GM23248 (cell line): ENCODE data around the gene RASEF. TPM values are rescaled to one million over a fixed set of nuclear protein-coding genes. Genes with fewer than 3 reads are reported as not detected.

Source experiments
- DNase-seq: peaks from one replicate; pipeline ENCODE4 v3.0.0-alpha.2; 2015
- H2AFZ ChIP-seq: fragments of 200-600 bp; sonication (generic); 2 replicates; pipeline ENCODE4 v1.6.1; 2016; ENCODE audit warnings: antibody characterized with exemption
- H3F3A ChIP-seq: fragments of 200-600 bp; sonication (generic); 2 replicates; pipeline ENCODE4 v1.6.1; 2016; ENCODE audit warnings: mild to moderate bottlenecking, antibody characterized with exemption, mixed run types; ENCODE audit not compliant: insufficient read depth
- H3K27ac ChIP-seq: fragments of 200-600 bp; sonication (generic); 2 replicates; pipeline ENCODE4 v1.5.1; 2016; ENCODE audit warnings: mild to moderate bottlenecking
- H3K27me3 ChIP-seq: fragments of 200-600 bp; sonication (generic); replicated peaks from 2 replicates; pipeline ENCODE4 v1.6.1; 2016; ENCODE audit warnings: mild to moderate bottlenecking; ENCODE audit not compliant: insufficient read depth
- H3K36me3 ChIP-seq: fragments of 200-600 bp; sonication (generic); 2 replicates; pipeline ENCODE4 v1.6.1; 2016; ENCODE audit warnings: low read depth, mild to moderate bottlenecking
- H3K4me1 ChIP-seq: fragments of 200-600 bp; sonication (generic); 2 replicates; pipeline ENCODE4 v1.6.1; 2016; ENCODE audit warnings: mild to moderate bottlenecking; ENCODE audit not compliant: insufficient read depth
- H3K4me2 ChIP-seq: fragments of 200-600 bp; sonication (generic); one replicate; pipeline ENCODE4 v1.6.1; 2016; ENCODE audit warnings: mild to moderate bottlenecking; ENCODE audit not compliant: unreplicated experiment
- H3K4me3 ChIP-seq: fragments of 200-600 bp; sonication (generic); 2 replicates; pipeline ENCODE4 v1.5.1; 2016; ENCODE audit warnings: mild to moderate bottlenecking
- H3K79me2 ChIP-seq: fragments of 200-600 bp; sonication (generic); 2 replicates; pipeline ENCODE4 v1.6.1; 2016; ENCODE audit warnings: mild to moderate bottlenecking; ENCODE audit not compliant: insufficient read depth
- H3K9ac ChIP-seq: fragments of 200-600 bp; sonication (generic); 2 replicates; pipeline ENCODE4 v1.6.1; 2016; ENCODE audit warnings: mild to moderate bottlenecking
- H3K9me2 ChIP-seq: fragments of 200-600 bp; sonication (generic); 2 replicates; pipeline ENCODE4 v1.6.1; 2016; ENCODE audit warnings: mixed run types, mild to moderate bottlenecking, moderate library complexity; ENCODE audit not compliant: insufficient read depth
- H3K9me3 ChIP-seq: fragments of 200-600 bp; sonication (generic); one replicate; pipeline ENCODE4 v1.6.1; 2017; ENCODE audit warnings: low read depth
- H4K20me1 ChIP-seq: fragments of 200-600 bp; sonication (generic); 2 replicates; pipeline ENCODE4 v1.6.0; 2016; ENCODE audit not compliant: insufficient read depth
- EZH2 ChIP-seq: fragments of 200-600 bp; sonication (generic); IDR thresholded peaks from 2 replicates; pipeline ENCODE4 v1.6.1; 2018; ENCODE audit warnings: antibody characterized with exemption, mild to moderate bottlenecking; ENCODE audit not compliant: insufficient read depth, poor library complexity, severe bottlenecking
- EZH2phosphoT487 ChIP-seq: fragments of 200-600 bp; sonication (generic); IDR thresholded peaks from 2 replicates; pipeline ENCODE4 v1.6.1; 2018; ENCODE audit warnings: antibody characterized with exemption, moderate library complexity, mild to moderate bottlenecking, low read depth; ENCODE audit not compliant: insufficient read depth
- WGBS, 2 experiments: methylation state at CpG; one replicate each; pipeline ENCODE4 v1.1.6; 2015 to 2017; ENCODE audit warnings: low lambda C conversion rate in 2 of 2, low coverage in 1 of 2; ENCODE audit errors: missing lambda C conversion rate in 2 of 2; 5-methylcytosine and 5-hydroxymethylcytosine counted together
- in situ Hi-C: fragments of 300-500 bp; cut with MboI; formaldehyde crosslinking; loops from 2 replicates; pipeline ENCODE4 v1.15.0; 2020
- polyA plus RNA-seq: library from polyadenylated mRNA; unstranded; fragments of >200 nt; fragmentation: Nextera tagmentation; extraction: Ambion mirVana; gene quantifications from 2 replicates; pipeline ENCODE4 v1.2.1, GENCODE V29; 2016
- total RNA-seq: library from RNA; depleted of rRNA; stranded (reverse); fragments of >200 nt; shearing (Covaris generic); gene quantifications from 2 replicates; pipeline ENCODE4 v1.2.3, GENCODE V29; 2014

The RASEF gene
- total and polyA plus RNA-seq, 2 experiments from 2014 or later: 0.11 TPM; not detected in 1

- 16 to 28% methylated on average over 5 of the region's 5 CpGs for WGBS, 2 experiments
- Histone ChIP-seq H3K4me1 (peaks cover 27% of the 10 kb centered on the region), H2AFZ (no peak overlapping the region), H3K27me3 (no peaks in the 10 kb centered on the region; the same call in 1 of the 2 replicates), H3K4me2 (peak overlapping the region; percentile 74), H3K9ac (no peak overlapping the region), H4K20me1 (no peaks in the 10 kb centered on the region), H3K27ac (peak overlapping the region; percentile 66), H3K79me2 (no peaks in the 10 kb centered on the region), H3F3A (peaks cover 19% of the 10 kb centered on the region), H3K9me2 (no peaks in the 10 kb centered on the region), H3K9me3 (no peaks in the 10 kb centered on the region), H3K4me3 (peak overlapping the region; percentile 27), H3K36me3 (no peaks in the 10 kb centered on the region)
- in situ Hi-C loops: no loop called here
- TF ChIP-seq EZH2phosphoT487: 0 out of 2 replicates have a peak, but pooled peaks have one; percentile 57
- TF ChIP-seq EZH2: no peak
- peak; percentile 91 for DNase-seq
Observed at GRCh38 chr9:83027153-83027891, 35.6 kb downstream of the RASEF start.

- Histone ChIP-seq H3F3A (peaks cover 19% of the 10 kb centered on the region), H3K79me2 (no peaks in the 10 kb centered on the region), H3K9me2 (no peaks in the 10 kb centered on the region), H3K36me3 (no peaks in the 10 kb centered on the region), H3K27ac (no peak overlapping the region), H2AFZ (no peak overlapping the region), H3K4me3 (no peak overlapping the region), H3K9me3 (no peaks in the 10 kb centered on the region), H3K4me1 (peaks cover 18% of the 10 kb centered on the region), H3K4me2 (no peak overlapping the region), H4K20me1 (no peaks in the 10 kb centered on the region), H3K27me3 (no peaks in the 10 kb centered on the region; the same call in 1 of the 2 replicates), H3K9ac (no peak overlapping the region)
- DNase-seq: no peak
- in situ Hi-C loops: no loop called here
- TF ChIP-seq EZH2phosphoT487: no peak
- no peak for TF ChIP-seq EZH2
- 71 to 72% methylated on average over 7 of the region's 7 CpGs for WGBS, 2 experiments
Observed at GRCh38 chr9:83024506-83025125, 38.3 kb downstream of the RASEF start.

GRCh38 chr9:83023151-83023550 is 39.8 kb downstream of the RASEF start:
- in situ Hi-C loops: no loop called here
- Histone ChIP-seq H2AFZ (no peak overlapping the region), H3K9me3 (no peaks in the 10 kb centered on the region), H3K4me2 (no peak overlapping the region), H3K9me2 (no peaks in the 10 kb centered on the region), H3K79me2 (no peaks in the 10 kb centered on the region), H3K4me3 (no peak overlapping the region), H3K9ac (no peak overlapping the region), H3K4me1 (peaks cover 15% of the 10 kb centered on the region), H4K20me1 (no peaks in the 10 kb centered on the region), H3K27ac (no peak overlapping the region), H3F3A (peaks cover 17% of the 10 kb centered on the region), H3K36me3 (no peaks in the 10 kb centered on the region), H3K27me3 (no peaks in the 10 kb centered on the region; the same call in 1 of the 2 replicates)
- no peak for DNase-seq
- TF ChIP-seq EZH2phosphoT487: no peak
- no peak for TF ChIP-seq EZH2
- WGBS, 2 experiments: 89 to 97% methylated on average over 1 of the region's 1 CpG

DNA sequence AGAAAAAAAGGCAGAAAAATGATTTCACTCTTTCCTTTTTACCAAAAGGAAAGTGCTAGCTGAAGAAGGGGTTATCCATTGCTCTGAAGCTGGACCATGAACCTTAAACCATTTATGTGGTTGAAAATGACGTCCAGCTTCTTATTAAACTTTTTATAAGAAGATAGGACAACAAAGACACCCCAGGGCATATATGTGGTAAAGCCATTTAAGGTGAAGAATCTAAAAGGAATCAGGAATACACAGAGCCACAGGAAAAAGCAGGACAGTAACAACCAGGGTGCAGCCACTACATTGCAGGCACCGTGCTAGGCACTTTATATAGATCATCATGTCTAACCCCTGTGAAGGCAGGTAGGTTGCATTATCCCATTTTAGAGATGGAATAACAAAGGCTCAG is 42.1 kb downstream of the RASEF start:
- no peaks in the 10 kb centered on the region for H4K20me1 ChIP-seq
- no peak overlapping the region for H3K27ac ChIP-seq
- TF ChIP-seq EZH2phosphoT487: no peak
- TF ChIP-seq EZH2: no peak
- H3K9ac ChIP-seq: no peak overlapping the region
- no peaks in the 10 kb centered on the region for H3K79me2 ChIP-seq
- H2AFZ ChIP-seq: no peak overlapping the region
- no peaks in the 10 kb centered on the region for H3K9me3 ChIP-seq
- H3K27me3 ChIP-seq: no peaks in the 10 kb centered on the region; the same call in 1 of the 2 replicates
- in situ Hi-C loops: no loop called here
- H3K4me3 ChIP-seq: no peak overlapping the region
- no peak overlapping the region for H3K4me2 ChIP-seq
- H3F3A ChIP-seq: no peaks in the 10 kb centered on the region
- H3K4me1 ChIP-seq: no peaks in the 10 kb centered on the region
- no peaks in the 10 kb centered on the region for H3K36me3 ChIP-seq
- H3K9me2 ChIP-seq: no peaks in the 10 kb centered on the region
- DNase-seq: no peak
- WGBS, 2 experiments: 95% methylated on average over 2 of the region's 2 CpGs
